EL (cell line): Measurements from ENCODE around the gene TNS2.

Source experiments
- DNase-seq: peaks from one replicate; pipeline ENCODE4 v3.0.0-alpha.2; 2016

Gene TNS2

GRCh38 chr12:53042607-53043454 lies 7.0 kb upstream of the TNS2 start:
- DNase-seq = no peak

- DNase-seq = no peak
Observed at GRCh38 chr12:53044052-53044581, 5.7 kb upstream of the TNS2 start.

- DNase-seq = no peak
Observed at GRCh38 chr12:53044896-53045695, 4.8 kb upstream of the TNS2 start.

- no peak for DNase-seq
Observed at GRCh38 chr12:53045696-53046045, 4.2 kb upstream of the TNS2 start.

- DNase-seq = peak; percentile 92
Observed at GRCh38 chr12:53046655-53047220, 3.1 kb upstream of the TNS2 start.

- DNase-seq = peak; percentile 77
Observed at GRCh38 chr12:53047221-53048032, 2.4 kb upstream of the TNS2 start.

GRCh38 chr12:53048033-53048779 lies 1.7 kb upstream of the TNS2 start:
- DNase-seq = peak; percentile 47

GRCh38 chr12:53048780-53049401 lies 974 bp upstream of the TNS2 start:
- peak; percentile 76 for DNase-seq

GRCh38 chr12:53050426-53051057 lies 677 bp downstream of the TNS2 start:
- no peak for DNase-seq

GRCh38 chr12:53051058-53051880 lies 1.4 kb downstream of the TNS2 start:
- peak; percentile 66 for DNase-seq

GRCh38 chr12:53051881-53052412 lies 2.1 kb downstream of the TNS2 start:
- DNase-seq = no peak

- peak; percentile 76 for DNase-seq
Observed at GRCh38 chr12:53052419-53053217, 2.8 kb downstream of the TNS2 start.

GRCh38 chr12:53053218-53054111 lies 3.6 kb downstream of the TNS2 start:
- no peak for DNase-seq

- DNase-seq = peak; percentile 87
Observed at GRCh38 chr12:53054112-53054878, 4.4 kb downstream of the TNS2 start.

- DNase-seq = no peak
Observed at GRCh38 chr12:53055471-53056266, 5.8 kb downstream of the TNS2 start.

- DNase-seq = no peak
Observed at GRCh38 chr12:53056296-53056695, 6.4 kb downstream of the TNS2 start.
